GM21381 (cell line): ENCODE measurements around the gene SLC28A3.

ENCODE experiments used
- ATAC-seq: cut with Tn5 transposase; IDR thresholded peaks from one replicate; pipeline ENCODE4 v1.9.1; 2021; ENCODE audit warnings: mild to moderate bottlenecking, moderate library complexity; ENCODE audit not compliant: unreplicated experiment

The SLC28A3 gene

GRCh38 chr9:84255696-84256095 lies 84.9 kb downstream of the SLC28A3 start:
- ATAC-seq: no peak

GRCh38 chr9:84254972-84255371 lies 85.6 kb downstream of the SLC28A3 start:
- ATAC-seq: no peak

- ATAC-seq: no peak
These were observed 88.6 kb downstream of the SLC28A3 start for GRCh38 chr9:84251921-84252320.

- ATAC-seq: no peak
These were observed 98.7 kb downstream of the SLC28A3 start for GRCh38 chr9:84241817-84242373.

DNA sequence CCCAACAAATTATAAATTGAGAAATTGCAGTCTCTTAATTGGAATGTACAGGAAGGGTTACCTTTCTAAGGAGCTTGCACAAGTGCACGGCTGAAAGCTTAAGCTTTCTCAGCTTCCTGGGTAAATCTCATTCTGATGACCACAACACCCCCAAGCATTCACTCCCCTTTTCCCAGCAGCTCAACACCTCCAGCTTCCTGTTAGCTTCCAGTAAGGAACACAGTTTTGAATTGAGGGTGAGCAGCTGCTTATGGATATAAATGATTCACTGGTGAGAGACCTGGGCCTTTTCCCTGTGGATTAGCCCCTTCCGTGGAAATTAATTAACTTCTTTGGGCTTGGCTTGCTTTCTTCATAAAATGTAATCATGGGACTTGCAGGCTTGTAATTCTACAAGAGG lies 101.2 kb downstream of the SLC28A3 start:
- ATAC-seq: no peak

DNA sequence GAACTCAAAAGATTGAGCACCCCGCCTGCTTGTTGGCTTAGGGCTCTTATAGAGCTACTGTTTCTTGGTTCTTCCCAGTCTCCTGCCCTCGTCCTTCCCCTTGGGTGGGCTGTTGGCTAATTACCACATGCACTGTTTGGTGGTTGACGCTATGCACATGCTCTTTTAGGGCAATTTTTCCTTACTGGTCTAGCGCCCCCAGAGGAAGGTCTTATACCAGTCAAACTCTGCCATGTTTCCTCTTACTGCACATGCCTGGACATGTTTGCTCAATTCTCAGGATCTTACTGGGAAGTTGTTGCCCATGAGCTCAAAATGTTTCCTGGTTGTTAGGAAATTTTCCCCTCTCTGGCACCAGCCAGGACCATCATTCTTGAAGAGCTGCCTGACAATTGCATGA lies 101.9 kb downstream of the SLC28A3 start:
- ATAC-seq: no peak

DNA sequence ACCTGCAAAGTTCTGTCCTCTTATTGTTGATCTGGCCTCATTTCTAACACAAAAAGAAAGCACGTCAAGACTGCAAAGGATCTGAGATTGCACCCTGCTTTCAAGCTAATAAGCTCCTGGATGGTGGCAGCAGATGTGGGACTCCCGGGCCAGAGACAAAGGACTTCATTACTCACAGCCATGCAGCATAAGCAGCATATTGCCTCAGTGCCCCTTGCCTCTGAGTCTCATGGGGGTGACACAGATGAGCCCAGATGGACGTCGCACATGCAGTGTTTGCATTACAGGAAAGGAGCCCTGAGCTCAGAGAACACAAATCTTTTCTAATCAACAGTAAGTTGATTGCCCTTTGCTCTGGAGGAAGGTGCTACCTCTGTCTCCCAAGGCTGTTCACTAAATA lies 105.0 kb downstream of the SLC28A3 start:
- ATAC-seq: no peak

- ATAC-seq: no peak
These were observed 110.0 kb downstream of the SLC28A3 start for GRCh38 chr9:84230355-84231145.

DNA sequence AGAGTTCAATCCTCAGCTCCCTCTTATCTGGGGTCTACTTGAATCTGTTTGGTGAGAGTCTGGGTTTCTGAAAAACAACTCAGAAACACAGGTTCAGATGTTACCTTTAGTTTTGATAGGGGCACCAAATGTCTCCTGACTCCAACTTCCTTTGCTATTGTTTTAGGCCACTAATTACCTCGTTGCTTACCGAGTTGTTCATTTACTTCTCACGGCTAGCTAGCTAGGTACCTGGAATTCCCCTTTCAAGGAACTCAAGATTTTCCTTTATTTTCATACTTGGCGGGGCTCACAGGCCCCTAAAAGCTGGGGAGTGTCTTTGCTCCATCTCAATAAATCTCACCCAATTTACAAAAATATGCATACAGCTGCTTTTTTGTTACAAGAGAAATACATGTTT lies 111.4 kb downstream of the SLC28A3 start:
- no peak for ATAC-seq

- no peak for ATAC-seq
These were observed 112.3 kb downstream of the SLC28A3 start for GRCh38 chr9:84228130-84228720.

DNA sequence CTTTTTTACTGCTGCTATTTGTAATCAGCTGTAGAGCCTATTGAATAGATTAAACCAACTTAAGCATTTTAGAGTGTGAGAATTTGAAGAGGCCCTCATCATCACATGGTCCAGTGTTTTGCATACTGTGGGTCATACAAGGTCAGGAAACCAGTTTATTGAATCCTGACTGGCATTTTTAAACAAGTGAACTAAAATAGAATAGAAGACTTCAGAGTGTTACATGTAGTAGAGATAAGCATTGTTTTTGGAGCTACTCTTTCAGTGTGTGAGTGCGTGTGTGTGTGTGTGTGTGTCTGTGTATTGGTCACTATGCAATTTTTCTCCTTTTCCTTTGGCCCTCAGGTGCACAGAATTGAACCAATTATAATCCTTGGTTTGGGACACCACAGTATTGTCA lies 114.4 kb downstream of the SLC28A3 start:
- ATAC-seq: no peak
